Measurements from ENCODE around the gene MRPL49. TPM values are rescaled to one million over a fixed set of nuclear protein-coding genes. Genes with fewer than 3 reads are reported as not detected.
A peak's percentile ranks its signal among the peaks of the same experiment; 100 is the strongest.

The MRPL49 gene
- total and polyA plus RNA-seq, 2 of the 13 experiments (the other 11 are each of a cell fraction or from before 2014, with no cell fraction given) = 39.2 to 53.3 TPM

DNA sequence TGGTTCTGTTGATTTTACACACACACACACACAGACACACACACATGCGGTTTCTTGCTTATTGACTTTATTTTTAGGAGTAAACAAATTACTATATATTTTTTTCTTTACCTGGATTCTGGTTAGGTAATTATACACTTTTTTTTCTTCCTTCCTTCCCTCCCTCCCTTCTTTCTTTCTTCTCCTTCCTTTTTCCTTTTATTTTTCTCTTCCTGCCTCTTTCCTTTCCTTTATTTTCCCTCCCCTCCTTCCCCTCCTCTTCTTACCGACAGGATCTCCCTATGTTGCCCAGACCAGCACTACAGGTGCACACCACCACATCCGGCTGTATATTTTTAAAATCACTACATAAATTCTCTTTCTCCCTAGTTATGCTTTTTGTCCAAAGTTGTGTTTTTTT, 44.8 kb downstream of the MRPL49 start:
- ATAC-seq (no peak), DNase-seq (ENCODE audit: low spot score) (no peak), FAIRE-seq (no peak)
- POLR2A ChIA-PET = interaction anchor here (1.2 to 6.5 kb wide), 5 partner anchors 13 to 49 kb away, joined by 5 to 105 read pairs (median 72); partner anchors contain the start of genes CAPN1, FAU, MRPL49 and SYVN1
- H3K27ac ChIP-seq (ENCODE audit: extremely low read length, insufficient read depth, low read length) = peak overlapping the region; percentile 99
- H3K9ac ChIP-seq (ENCODE audit: insufficient read depth, low read depth, low read length) = peak overlapping the region; percentile 80
- H4K20me1 ChIP-seq (ENCODE audit: insufficient read depth, low read length) = no peaks in the 10 kb centered on the region
- H2AFZ ChIP-seq (ENCODE audit: low read length) = no peak overlapping the region
- in situ Hi-C loops (cut with HindIII; ENCODE audit: extremely low pct_ligation_motif_present, low pct_unique_long_range_greater_than_20kb) = no loop called here
- CTCF ChIA-PET (ENCODE audit: low intra/inter-chr PET ratio, low total read pairs) = no interaction called here
- no peaks in the 10 kb centered on the region for H3K27me3 ChIP-seq (ENCODE audit: control insufficient read depth in 1 of 2, insufficient read depth in 2 of 2, low read length in 2 of 2)
- peaks cover 80% of the 10 kb centered on the region for H3K4me1 ChIP-seq (ENCODE audit: insufficient read depth, low read length)
- H3K9me3 ChIP-seq (ENCODE audit: low read length) = no peaks in the 10 kb centered on the region
- H3K4me2 ChIP-seq (ENCODE audit: low read depth, low read length) = peak overlapping the region; percentile 81
- no peaks in the 10 kb centered on the region for H3K36me3 ChIP-seq (replicated peaks in 1 of 2; ENCODE audit: control insufficient read depth in 1 of 2, insufficient read depth in 2 of 2, low read length in 2 of 2)
- BruUV-seq (replicated peaks) = no TSS peak
- H3K79me2 ChIP-seq (ENCODE audit: insufficient read depth, low read length) = no peaks in the 10 kb centered on the region
- peak overlapping the region; percentile 37 to 85 (median 77) for H3K4me3 ChIP-seq (replicated peaks in 1 of 3; ENCODE audit: insufficient read depth in 1 of 3, low read depth in 2 of 3, low read length in 3 of 3)
- 45% methylated on average over 3 of the region's 3 CpGs for WGBS (ENCODE audit: low lambda C conversion rate)
- intact Hi-C loops (cut with micrococcal nuclease; ENCODE audit: unreplicated experiment) = loop anchor here (1.0 to 2.0 kb wide), 3 partner anchors 14 to 50 kb away; partner anchors contain the start of genes CAPN1 and ZNHIT2
- TF ChIP-seq, protein P1, sequence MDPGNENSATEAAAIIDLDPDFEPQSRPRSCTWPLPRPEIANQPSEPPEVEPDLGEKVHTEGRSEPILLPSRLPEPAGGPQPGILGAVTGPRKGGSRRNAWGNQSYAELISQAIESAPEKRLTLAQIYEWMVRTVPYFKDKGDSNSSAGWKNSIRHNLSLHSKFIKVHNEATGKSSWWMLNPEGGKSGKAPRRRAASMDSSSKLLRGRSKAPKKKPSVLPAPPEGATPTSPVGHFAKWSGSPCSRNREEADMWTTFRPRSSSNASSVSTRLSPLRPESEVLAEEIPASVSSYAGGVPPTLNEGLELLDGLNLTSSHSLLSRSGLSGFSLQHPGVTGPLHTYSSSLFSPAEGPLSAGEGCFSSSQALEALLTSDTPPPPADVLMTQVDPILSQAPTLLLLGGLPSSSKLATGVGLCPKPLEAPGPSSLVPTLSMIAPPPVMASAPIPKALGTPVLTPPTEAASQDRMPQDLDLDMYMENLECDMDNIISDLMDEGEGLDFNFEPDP (CRISPR knock-in tag; conservative IDR thresholded peaks at IDR 0.05) = 0 out of 2 replicates have a peak, but pooled peaks have one; percentile 3
- TF ChIP-seq ZNF775 (CRISPR knock-in tag; IDR thresholded peaks at IDR 0.05; ENCODE audit: borderline replicate concordance) (no peak), HOXA3 (CRISPR knock-in tag; IDR thresholded peaks at IDR 0.05) (no peak), POLR2AphosphoS5 (IDR thresholded peaks at IDR 0.05; ENCODE audit: low read depth, low read length) (no peak), ZNF354B (CRISPR knock-in tag; IDR thresholded peaks at IDR 0.05) (no peak)
- TF ChIP-seq, protein P2, sequence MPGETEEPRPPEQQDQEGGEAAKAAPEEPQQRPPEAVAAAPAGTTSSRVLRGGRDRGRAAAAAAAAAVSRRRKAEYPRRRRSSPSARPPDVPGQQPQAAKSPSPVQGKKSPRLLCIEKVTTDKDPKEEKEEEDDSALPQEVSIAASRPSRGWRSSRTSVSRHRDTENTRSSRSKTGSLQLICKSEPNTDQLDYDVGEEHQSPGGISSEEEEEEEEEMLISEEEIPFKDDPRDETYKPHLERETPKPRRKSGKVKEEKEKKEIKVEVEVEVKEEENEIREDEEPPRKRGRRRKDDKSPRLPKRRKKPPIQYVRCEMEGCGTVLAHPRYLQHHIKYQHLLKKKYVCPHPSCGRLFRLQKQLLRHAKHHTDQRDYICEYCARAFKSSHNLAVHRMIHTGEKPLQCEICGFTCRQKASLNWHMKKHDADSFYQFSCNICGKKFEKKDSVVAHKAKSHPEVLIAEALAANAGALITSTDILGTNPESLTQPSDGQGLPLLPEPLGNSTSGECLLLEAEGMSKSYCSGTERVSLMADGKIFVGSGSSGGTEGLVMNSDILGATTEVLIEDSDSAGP (CRISPR knock-in tag; IDR thresholded peaks at IDR 0.05; ENCODE audit: borderline replicate concordance) = no peak
- TF ChIP-seq, protein P3, sequence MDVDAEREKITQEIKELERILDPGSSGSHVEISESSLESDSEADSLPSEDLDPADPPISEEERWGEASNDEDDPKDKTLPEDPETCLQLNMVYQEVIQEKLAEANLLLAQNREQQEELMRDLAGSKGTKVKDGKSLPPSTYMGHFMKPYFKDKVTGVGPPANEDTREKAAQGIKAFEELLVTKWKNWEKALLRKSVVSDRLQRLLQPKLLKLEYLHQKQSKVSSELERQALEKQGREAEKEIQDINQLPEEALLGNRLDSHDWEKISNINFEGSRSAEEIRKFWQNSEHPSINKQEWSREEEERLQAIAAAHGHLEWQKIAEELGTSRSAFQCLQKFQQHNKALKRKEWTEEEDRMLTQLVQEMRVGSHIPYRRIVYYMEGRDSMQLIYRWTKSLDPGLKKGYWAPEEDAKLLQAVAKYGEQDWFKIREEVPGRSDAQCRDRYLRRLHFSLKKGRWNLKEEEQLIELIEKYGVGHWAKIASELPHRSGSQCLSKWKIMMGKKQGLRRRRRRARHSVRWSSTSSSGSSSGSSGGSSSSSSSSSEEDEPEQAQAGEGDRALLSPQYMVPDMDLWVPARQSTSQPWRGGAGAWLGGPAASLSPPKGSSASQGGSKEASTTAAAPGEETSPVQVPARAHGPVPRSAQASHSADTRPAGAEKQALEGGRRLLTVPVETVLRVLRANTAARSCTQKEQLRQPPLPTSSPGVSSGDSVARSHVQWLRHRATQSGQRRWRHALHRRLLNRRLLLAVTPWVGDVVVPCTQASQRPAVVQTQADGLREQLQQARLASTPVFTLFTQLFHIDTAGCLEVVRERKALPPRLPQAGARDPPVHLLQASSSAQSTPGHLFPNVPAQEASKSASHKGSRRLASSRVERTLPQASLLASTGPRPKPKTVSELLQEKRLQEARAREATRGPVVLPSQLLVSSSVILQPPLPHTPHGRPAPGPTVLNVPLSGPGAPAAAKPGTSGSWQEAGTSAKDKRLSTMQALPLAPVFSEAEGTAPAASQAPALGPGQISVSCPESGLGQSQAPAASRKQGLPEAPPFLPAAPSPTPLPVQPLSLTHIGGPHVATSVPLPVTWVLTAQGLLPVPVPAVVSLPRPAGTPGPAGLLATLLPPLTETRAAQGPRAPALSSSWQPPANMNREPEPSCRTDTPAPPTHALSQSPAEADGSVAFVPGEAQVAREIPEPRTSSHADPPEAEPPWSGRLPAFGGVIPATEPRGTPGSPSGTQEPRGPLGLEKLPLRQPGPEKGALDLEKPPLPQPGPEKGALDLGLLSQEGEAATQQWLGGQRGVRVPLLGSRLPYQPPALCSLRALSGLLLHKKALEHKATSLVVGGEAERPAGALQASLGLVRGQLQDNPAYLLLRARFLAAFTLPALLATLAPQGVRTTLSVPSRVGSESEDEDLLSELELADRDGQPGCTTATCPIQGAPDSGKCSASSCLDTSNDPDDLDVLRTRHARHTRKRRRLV (CRISPR knock-in tag; IDR thresholded peaks at IDR 0.05) = no peak
- TF ChIP-seq, protein P4, sequence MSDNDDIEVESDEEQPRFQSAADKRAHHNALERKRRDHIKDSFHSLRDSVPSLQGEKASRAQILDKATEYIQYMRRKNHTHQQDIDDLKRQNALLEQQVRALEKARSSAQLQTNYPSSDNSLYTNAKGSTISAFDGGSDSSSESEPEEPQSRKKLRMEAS (IDR thresholded peaks at IDR 0.05) = no peak
- TF ChIP-seq, protein P5, sequence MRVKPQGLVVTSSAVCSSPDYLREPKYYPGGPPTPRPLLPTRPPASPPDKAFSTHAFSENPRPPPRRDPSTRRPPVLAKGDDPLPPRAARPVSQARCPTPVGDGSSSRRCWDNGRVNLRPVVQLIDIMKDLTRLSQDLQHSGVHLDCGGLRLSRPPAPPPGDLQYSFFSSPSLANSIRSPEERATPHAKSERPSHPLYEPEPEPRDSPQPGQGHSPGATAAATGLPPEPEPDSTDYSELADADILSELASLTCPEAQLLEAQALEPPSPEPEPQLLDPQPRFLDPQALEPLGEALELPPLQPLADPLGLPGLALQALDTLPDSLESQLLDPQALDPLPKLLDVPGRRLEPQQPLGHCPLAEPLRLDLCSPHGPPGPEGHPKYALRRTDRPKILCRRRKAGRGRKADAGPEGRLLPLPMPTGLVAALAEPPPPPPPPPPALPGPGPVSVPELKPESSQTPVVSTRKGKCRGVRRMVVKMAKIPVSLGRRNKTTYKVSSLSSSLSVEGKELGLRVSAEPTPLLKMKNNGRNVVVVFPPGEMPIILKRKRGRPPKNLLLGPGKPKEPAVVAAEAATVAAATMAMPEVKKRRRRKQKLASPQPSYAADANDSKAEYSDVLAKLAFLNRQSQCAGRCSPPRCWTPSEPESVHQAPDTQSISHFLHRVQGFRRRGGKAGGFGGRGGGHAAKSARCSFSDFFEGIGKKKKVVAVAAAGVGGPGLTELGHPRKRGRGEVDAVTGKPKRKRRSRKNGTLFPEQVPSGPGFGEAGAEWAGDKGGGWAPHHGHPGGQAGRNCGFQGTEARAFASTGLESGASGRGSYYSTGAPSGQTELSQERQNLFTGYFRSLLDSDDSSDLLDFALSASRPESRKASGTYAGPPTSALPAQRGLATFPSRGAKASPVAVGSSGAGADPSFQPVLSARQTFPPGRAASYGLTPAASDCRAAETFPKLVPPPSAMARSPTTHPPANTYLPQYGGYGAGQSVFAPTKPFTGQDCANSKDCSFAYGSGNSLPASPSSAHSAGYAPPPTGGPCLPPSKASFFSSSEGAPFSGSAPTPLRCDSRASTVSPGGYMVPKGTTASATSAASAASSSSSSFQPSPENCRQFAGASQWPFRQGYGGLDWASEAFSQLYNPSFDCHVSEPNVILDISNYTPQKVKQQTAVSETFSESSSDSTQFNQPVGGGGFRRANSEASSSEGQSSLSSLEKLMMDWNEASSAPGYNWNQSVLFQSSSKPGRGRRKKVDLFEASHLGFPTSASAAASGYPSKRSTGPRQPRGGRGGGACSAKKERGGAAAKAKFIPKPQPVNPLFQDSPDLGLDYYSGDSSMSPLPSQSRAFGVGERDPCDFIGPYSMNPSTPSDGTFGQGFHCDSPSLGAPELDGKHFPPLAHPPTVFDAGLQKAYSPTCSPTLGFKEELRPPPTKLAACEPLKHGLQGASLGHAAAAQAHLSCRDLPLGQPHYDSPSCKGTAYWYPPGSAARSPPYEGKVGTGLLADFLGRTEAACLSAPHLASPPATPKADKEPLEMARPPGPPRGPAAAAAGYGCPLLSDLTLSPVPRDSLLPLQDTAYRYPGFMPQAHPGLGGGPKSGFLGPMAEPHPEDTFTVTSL (CRISPR knock-in tag; IDR thresholded peaks at IDR 0.05; ENCODE audit: borderline replicate concordance) = no peak

Data from HepG2 (cell line).